SK-N-SH treated with all-trans-retinoic acid at 6 μM for 48 hours (cell line): ENCODE measurements around the gene CALN1.

ENCODE experiments used
- ARNTL ChIP-seq: fragments of 450-650 bp; formaldehyde crosslinking; IDR thresholded peaks from 2 replicates; pipeline ENCODE4 v1.5.0; 2020; ENCODE audit warnings: low read depth, mild to moderate bottlenecking, moderate library complexity, borderline replicate concordance
- BACH2 ChIP-seq: fragments of 250-450 bp; sonication (Bioruptor Pico); IDR thresholded peaks from 2 replicates; pipeline ENCODE4 v1.9.0; 2021; ENCODE audit warnings: mild to moderate bottlenecking, borderline replicate concordance
- TCF4 ChIP-seq: fragments of 250-450 bp; sonication (Bioruptor Pico); IDR thresholded peaks from 2 replicates; pipeline ENCODE4 v1.8.0; 2021; ENCODE audit warnings: mild to moderate bottlenecking, moderate library complexity, borderline replicate concordance
- ZFP30 ChIP-seq: fragments of 450-650 bp; formaldehyde crosslinking; IDR thresholded peaks from 2 replicates; pipeline ENCODE4 v1.5.0; 2022; ENCODE audit warnings: mild to moderate bottlenecking, moderate library complexity
- ZNF565 ChIP-seq: fragments of 450-650 bp; formaldehyde crosslinking; conservative IDR thresholded peaks from 2 replicates; pipeline ENCODE4 v1.5.0; 2020; ENCODE audit warnings: low read depth, mild to moderate bottlenecking, moderate library complexity
- ZNF70 ChIP-seq: fragments of 450-650 bp; formaldehyde crosslinking; IDR thresholded peaks from 2 replicates; pipeline ENCODE4 v1.5.0; 2020; ENCODE audit warnings: mild to moderate bottlenecking, moderate library complexity
- TF ChIP-seq, protein P1 (sequence below): fragments of 250-450 bp; sonication (Bioruptor Pico); IDR thresholded peaks from 2 replicates; pipeline ENCODE4 v1.8.0; 2020; ENCODE audit warnings: mild to moderate bottlenecking, moderate library complexity, borderline replicate concordance
- TF ChIP-seq, protein P2 (sequence below): fragments of 250-450 bp; sonication (Bioruptor Pico); IDR thresholded peaks from 2 replicates; pipeline ENCODE4 v1.5.1; 2020; ENCODE audit warnings: low read depth, mild to moderate bottlenecking, moderate library complexity
- TF ChIP-seq, protein P3 (sequence below): fragments of 250-450 bp; sonication (Bioruptor Pico); IDR thresholded peaks from 2 replicates; pipeline ENCODE4 v1.5.1; 2021; ENCODE audit warnings: mild to moderate bottlenecking, moderate library complexity

DNA sequence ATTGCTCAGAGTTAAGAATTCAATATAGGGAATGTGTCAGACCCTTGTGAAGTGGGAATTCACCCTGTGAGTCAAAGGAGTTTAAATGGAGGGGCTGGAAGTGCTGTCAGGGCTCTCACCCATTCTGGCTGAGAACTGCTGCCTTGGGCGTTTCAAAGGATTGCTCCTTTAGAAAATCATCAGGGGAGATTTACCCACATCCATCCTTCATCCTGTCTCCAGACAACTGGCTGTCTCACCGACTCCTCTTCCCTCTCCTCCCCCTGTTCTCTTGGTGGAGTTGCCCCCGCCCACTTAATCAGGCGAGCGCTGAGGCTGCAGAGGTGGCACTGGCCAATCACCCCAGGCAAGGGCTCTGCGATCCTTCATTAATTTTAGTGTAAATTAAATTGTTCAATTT, 554.8 kb downstream of the CALN1 start:
- TF ChIP-seq TCF4 (no peak), ZNF565 (no peak), ARNTL (CRISPR knock-in tag) (no peak), ZFP30 (no peak), ZNF70 (CRISPR knock-in tag) (no peak), BACH2 (CRISPR knock-in tag) (no peak)
- TF ChIP-seq, protein P1, sequence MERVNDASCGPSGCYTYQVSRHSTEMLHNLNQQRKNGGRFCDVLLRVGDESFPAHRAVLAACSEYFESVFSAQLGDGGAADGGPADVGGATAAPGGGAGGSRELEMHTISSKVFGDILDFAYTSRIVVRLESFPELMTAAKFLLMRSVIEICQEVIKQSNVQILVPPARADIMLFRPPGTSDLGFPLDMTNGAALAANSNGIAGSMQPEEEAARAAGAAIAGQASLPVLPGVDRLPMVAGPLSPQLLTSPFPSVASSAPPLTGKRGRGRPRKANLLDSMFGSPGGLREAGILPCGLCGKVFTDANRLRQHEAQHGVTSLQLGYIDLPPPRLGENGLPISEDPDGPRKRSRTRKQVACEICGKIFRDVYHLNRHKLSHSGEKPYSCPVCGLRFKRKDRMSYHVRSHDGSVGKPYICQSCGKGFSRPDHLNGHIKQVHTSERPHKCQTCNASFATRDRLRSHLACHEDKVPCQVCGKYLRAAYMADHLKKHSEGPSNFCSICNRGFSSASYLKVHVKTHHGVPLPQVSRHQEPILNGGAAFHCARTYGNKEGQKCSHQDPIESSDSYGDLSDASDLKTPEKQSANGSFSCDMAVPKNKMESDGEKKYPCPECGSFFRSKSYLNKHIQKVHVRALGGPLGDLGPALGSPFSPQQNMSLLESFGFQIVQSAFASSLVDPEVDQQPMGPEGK (CRISPR knock-in tag) = no peak
- TF ChIP-seq, protein P2, sequence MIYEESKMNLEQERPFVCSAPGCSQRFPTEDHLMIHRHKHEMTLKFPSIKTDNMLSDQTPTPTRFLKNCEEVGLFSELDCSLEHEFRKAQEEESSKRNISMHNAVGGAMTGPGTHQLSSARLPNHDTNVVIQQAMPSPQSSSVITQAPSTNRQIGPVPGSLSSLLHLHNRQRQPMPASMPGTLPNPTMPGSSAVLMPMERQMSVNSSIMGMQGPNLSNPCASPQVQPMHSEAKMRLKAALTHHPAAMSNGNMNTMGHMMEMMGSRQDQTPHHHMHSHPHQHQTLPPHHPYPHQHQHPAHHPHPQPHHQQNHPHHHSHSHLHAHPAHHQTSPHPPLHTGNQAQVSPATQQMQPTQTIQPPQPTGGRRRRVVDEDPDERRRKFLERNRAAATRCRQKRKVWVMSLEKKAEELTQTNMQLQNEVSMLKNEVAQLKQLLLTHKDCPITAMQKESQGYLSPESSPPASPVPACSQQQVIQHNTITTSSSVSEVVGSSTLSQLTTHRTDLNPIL (CRISPR knock-in tag) = no peak
- TF ChIP-seq, protein P3, sequence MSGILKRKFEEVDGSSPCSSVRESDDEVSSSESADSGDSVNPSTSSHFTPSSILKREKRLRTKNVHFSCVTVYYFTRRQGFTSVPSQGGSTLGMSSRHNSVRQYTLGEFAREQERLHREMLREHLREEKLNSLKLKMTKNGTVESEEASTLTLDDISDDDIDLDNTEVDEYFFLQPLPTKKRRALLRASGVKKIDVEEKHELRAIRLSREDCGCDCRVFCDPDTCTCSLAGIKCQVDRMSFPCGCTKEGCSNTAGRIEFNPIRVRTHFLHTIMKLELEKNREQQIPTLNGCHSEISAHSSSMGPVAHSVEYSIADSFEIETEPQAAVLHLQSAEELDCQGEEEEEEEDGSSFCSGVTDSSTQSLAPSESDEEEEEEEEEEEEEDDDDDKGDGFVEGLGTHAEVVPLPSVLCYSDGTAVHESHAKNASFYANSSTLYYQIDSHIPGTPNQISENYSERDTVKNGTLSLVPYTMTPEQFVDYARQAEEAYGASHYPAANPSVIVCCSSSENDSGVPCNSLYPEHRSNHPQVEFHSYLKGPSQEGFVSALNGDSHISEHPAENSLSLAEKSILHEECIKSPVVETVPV (CRISPR knock-in tag) = no peak
